HG03175 (cell line): Measurements from ENCODE around the gene GDPD3.

ENCODE experiments used
- ATAC-seq: cut with Tn5 transposase; IDR thresholded peaks from one replicate; pipeline ENCODE4 v1.9.1; 2021; ENCODE audit warnings: mild to moderate bottlenecking, moderate library complexity; ENCODE audit not compliant: unreplicated experiment

GDPD3 gene, protein sequence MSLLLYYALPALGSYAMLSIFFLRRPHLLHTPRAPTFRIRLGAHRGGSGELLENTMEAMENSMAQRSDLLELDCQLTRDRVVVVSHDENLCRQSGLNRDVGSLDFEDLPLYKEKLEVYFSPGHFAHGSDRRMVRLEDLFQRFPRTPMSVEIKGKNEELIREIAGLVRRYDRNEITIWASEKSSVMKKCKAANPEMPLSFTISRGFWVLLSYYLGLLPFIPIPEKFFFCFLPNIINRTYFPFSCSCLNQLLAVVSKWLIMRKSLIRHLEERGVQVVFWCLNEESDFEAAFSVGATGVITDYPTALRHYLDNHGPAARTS

DNA sequence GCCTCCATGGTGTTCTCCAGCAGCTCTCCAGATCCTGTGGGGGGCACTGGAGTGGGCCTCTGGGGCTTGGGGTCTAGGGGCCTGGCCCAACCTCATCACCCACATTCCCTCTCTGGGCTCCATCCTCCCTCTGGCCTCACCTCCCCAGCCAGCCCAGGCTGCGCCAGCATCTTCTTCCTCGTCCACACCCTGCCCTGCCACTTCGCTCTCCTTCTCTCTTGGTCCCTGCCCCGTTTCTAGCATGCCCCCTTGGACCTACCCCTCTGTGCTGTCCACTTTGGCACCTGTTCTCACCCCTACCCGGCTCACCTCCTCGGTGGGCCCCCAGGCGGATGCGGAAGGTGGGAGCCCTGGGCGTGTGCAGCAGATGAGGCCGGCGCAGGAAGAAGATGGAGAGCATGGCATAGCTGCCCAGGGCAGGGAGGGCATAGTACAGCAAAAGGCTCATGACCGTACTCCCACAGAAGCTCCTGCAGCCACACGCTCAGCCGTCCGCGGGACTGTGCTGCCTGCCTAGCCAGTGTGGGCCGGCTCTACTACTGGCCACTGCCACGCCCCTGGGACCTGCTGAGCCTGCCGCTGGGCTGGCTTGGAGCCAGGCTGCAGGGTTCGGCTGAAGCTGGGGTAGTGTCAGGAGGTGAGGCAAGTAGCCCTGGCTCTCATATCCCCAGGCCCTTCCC is at the start of gene GDPD3:
TSS of gene GDPD3 (minus strand) at position 507 of the 680 bp plus-strand sequence. CDS start at position 448, 59 bp downstream.
- no peak for ATAC-seq

DNA sequence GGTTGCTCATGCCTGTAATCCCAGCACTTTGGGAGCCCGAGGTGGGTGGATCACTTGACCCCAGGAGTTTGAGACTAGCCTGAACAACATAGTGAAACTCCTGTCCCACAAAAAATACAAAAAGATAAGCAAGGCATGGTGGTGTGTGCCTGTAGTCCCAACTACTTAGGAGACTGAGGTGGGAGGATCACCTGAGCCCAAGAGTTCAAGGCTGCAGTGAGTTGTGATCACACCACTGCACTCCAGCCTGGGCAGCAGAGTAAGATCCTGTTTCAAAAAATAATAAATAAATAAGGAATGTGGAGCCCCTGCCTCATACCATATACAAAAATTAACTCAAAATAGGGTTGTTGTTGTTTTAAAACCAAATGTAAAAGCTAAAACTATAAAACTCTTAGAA is 43.9 kb upstream of the GDPD3 start:
- no peak for ATAC-seq

DNA sequence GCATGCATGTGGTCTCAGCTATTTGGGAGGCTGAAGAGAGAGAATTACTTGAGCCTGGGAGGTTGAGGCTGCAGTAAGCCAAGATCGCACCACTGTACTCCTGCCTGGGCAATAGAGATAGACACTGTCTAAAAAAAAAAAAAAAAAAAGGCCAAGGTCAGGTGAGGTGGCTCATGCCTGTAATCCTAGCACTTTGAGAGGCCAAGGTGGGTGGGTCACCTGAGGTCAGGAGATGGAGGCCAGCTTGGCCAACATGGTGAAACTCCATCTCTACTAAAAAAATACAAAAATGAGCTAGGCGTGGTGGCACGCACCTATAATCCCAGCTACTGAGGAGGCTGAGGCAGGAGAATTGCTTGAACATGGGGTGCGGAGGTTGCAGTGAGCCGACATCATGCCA is 41.9 kb upstream of the GDPD3 start:
- ATAC-seq = no peak

DNA sequence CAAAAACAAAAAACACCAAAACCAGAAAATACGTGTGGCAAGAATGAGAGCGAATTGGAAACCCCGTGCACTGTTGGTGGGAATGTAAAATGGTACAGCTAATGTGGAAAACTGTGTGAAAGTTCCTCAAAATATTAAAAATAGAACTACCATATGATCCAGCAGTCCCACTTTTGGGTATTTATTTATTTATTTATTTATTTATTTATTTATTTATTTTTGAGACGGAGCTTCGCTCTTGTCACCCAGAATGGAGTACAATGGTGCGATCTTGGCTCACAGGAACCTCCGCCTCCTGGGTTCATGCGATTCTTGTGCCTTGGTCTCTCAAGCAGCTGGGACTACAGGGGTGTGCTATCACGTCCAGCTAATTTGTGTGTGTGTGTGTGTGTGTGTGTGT is 39.2 kb upstream of the GDPD3 start:
- no peak for ATAC-seq

DNA sequence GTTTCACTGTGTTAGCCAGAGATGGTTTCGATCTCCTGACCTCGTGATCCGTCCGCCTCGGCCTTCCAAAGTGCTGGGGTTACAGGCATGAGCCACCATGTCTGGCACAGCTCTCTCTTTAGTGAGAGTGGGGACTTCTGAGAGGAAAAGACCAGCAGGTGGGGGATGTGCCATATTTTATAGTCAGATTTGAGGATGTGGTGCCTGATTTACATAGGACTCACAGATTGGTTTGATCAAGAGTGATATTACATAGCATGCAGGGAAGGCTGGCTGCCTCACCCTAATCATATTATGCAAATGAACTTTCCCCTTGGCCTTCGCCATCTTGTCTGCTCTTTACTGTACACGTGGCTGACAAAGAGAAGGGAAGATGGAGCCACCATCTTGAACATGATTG is 37.8 kb upstream of the GDPD3 start:
- ATAC-seq = no peak

DNA sequence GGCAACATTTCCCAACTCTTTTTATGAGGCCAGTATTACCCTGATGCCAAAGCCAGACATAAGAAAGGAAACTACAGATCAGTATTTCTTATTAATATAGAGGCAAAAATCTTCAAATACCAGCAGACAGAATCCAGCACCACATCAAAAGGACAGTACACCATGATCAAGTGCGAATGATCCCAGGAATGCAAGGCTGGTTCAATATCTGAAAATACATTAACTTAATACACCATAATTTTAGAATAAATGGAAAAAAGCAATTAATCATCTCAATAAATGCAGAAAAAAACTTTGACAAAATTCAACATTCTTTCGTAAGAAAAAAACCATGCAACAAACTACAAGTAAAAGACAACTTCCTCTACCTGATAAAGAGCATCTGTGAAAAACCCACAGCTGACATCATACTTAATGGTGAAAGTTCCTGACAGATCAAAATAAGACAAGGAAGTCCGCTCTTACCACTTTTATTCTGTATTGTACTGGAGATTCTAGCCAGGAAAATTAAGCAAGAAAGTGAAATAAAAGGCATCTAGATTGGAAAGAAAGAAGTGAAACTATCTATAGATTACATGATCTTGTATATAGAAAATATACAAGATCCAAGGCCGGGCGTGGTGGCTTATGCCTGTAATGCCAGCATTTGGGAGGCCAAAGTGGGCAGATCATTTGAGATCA is 36.1 kb upstream of the GDPD3 start:
- ATAC-seq = no peak

DNA sequence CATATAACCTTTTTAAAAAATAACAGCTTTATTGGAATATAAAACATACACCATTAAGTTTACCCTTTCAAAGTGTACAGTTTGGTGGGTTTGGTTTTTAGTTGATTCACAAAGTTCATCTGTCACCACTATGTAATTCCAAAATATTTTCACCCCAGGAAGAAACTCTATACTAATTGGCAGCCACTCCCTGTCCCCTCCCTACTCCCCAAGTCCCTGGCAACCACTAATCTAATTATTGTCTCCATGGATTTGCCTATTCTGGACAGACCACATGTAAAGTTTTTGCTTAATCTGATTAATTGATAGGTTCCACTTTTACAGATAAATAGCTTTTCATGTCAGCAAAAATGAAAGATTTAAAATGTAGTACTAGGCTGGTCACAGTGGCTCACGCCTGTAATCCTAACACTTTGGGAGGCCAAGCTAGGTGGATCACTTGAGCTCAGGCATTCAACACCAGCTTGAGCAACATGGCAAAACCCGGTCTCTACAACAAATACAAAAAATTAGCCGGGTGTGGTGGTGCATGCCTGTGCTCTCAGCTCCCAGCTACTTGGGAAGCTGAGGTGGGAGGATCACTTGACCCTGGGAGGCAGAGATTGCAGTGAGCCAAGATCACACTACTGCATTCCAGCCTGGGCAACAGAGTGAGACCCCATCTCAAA is 34.6 kb upstream of the GDPD3 start:
- no peak for ATAC-seq

DNA sequence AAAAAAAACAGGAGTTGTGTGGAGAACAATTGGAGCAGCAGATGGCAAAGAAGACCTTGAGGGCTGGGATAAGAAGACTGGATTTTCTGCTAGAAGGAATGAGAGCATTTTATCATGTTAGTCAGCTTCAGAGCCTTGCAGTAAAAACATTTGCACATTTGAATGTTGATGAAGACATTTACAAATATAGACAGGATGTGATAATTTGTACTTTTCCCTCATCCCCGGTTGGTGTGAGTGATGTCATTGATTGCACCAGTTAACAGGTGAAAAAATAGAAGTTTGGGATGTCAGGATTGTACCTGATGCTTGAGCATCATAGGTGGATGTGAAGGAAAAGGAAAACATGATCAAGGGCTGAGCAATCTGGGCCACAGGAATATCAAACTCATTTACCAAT is 32.3 kb upstream of the GDPD3 start:
- no peak for ATAC-seq

DNA sequence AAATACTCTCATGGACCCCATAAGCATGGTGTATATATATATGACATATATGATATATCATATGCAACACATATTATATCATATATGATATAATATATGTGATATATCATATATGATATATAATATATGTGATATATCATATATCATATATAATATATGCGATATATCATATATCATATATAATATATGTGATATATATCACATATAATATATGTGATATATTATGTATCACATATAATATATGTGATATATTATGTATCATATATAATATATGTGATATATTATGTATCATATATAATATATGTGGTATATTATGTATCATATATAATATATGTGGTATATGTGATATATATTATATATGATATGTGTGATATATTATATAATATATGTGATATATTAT is 31.6 kb upstream of the GDPD3 start:
- ATAC-seq = no peak

DNA sequence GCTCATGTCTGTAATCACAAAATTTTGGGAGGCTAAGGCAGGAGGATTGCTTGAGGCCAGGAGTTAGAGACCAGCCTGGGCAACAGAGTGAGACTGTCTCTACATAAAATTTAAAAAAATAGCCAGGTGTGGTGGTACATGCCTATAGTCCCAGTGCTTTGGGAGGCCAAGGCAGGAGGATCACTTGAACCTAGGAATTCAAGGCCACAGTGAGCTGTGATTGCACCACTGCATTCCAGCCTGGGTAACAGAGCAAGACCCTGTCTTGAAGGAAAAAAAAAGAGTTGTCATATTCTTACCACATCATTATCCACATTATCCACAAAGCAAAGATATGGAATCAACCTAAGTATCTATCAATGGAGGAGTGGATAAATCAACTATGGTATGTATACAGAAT is 30.7 kb upstream of the GDPD3 start:
- no peak for ATAC-seq

DNA sequence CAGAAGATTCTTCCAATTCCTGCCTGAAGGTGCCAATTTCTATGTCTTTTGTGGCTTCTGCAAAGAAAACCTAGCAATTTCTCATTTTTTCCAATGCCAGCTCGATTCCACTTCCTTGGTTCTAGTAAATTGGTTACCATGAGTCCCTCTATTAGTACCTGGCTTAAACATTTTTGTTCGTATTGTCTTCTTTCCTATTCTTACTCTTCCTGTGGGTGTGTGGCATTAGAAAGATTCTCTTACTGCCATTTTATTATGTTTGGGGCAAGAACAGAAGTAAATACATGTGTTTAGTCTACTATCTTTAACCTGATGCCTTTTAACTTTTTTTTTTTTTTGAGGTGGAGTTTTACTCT is 30.0 kb upstream of the GDPD3 start:
- ATAC-seq = no peak

DNA sequence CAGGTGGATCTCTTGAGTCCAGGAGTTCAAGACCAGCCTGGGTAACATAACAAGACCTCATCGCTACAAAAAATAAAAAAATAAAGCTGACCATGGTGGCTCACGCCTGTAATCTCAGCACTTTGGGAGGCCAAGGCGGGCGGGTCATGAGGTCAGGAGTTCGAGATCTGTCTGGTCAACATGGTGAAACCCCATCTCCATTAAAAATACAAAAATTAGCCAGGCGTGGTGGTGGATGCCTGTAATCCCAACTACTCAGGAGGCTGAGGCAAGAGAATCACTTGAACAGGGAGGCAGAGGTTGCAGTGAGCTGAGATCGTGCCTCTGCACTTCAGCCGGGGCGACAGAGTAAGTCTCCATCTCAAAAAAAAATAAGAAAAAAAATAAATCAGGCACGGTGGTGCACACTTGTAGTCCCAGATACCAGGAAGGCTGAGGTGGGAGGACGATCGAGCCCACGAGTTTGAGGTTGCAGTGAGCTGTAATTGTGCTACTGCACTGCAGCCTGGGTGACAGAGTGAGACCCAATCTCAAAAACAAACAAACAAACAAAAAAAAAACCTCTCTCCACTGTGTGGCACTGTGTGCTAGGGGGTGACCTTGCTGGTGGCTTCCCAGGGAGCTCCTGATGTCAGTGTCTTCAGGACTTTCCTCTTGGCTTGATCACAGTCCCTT is 29.5 kb upstream of the GDPD3 start:
- ATAC-seq = no peak

DNA sequence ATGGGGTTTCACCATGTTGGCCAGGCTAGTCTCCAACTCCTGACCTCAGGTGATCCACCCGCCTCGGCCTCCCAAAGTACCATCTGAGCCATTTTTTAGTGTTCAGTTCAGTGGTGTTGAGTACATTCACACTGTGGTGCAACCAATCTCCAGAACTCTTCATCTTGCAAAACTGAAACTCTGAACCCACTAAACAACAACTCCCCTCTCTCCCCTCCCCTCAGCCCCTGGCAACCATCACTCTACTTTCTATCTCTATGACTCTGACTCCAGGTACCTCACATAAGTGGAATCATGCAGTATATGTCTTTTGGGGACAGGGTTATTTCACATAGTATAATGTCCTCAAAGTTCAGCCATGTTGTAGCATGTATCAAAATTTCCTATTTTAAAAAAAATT is 28.4 kb upstream of the GDPD3 start:
- ATAC-seq = no peak

DNA sequence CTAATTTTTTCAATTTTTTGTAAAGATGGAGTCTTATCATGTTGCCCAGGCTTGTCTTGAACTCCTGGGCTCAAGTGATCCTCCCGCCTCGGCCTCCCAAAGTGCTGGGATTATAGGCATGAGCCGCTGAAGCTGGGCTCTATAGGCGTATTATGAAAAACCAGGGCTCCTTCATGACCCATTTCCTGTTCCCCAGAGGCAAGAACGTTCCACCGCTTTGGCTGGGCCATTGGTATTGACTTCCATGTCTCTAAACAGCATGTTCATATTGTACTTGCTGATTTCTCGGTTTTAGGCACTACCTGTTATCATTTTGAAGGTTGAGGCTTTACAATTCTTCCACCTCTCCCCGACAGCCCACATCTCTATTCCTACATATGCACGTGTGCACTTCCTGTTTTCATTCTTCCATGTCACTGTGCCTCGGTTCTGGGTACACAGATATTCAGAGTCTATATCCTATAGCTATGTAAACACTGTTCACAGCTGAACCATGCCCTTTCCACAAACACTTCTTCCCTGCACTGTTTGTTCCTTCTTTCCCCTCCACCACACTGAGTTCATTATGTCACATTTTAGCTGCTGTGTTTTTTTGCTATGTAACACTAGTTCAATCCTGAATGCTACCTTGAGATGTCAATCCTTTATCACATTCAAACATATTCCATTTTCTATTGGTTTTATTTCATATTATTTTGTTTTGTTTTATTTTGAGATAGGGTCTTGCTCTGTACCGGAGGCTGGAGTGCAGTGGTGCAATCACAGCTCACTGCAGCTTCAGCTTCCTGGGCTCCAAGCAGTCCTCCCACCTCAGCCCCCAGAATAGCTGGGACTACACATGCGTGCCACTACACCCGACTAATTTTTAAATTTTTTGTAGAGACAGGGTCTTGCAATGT is 26.5 kb upstream of the GDPD3 start:
- ATAC-seq = no peak

DNA sequence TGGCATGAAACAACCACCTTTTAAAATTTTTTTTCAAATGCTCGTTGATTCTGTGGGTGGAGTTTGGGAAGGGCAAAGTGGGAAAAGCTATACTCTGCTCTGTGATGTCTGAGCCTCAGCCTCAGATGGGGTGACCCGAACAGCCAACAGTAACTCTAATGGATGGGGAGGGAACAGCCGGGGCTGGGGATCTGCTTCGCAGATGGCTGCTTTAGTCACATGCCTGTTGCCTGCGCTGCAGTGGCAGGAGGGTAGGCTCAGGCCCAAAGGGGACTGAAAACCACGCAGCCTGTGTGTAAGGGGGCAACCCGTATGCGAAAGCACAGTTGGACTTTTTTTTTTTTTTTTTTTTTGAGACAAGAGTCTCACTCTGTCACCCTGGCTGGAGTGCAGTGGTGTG is 24.6 kb upstream of the GDPD3 start:
- ATAC-seq = no peak

DNA sequence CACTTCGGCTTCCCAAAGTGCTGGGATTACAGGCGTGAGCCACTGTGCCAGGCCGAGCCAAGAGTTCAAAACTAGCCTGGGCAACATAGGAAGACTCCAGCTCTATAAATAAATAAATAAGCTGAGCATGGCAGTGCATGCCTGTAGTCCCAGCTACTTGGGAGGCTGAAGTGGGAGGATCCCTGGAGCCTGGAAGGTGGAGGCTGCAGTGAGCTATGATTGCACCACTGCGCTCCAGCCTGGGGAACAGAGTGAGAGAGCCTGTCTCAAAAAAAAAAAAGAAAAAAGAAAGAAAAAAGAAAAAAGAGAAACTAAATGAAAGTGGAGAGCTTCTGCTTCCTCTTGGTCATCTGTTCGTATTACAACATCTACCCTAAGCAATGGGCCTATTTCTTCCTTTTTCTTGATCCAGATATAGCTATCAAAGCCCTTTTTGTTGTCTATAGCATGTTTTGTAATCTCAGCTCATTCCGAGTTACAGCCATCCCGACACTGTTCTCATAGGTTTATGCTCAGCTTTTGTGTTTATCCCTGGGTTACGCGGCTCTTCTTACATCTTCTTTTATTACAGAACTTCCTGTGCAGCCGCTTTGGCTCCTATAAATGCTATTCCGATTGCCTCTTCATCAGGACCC is 23.8 kb upstream of the GDPD3 start:
- ATAC-seq = no peak

DNA sequence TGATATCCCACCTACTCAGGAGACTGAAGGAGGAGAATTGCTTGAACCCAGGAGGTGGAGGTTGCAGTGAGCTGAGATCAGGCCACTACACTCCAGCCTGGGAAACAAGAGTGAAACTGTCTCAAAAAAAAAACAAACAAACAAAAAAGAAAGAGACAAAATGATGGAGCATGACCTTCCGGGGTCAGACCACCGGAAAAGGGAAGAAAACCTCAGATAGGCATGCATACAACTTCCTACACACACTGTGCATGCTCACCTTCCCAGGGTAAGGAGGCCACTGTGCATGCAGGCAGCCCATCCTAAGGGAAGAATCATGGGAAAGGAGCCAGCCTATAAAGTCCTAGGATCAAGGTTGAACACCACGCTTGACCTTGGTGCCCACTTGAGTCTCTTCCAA is 19.3 kb upstream of the GDPD3 start:
- ATAC-seq = no peak

DNA sequence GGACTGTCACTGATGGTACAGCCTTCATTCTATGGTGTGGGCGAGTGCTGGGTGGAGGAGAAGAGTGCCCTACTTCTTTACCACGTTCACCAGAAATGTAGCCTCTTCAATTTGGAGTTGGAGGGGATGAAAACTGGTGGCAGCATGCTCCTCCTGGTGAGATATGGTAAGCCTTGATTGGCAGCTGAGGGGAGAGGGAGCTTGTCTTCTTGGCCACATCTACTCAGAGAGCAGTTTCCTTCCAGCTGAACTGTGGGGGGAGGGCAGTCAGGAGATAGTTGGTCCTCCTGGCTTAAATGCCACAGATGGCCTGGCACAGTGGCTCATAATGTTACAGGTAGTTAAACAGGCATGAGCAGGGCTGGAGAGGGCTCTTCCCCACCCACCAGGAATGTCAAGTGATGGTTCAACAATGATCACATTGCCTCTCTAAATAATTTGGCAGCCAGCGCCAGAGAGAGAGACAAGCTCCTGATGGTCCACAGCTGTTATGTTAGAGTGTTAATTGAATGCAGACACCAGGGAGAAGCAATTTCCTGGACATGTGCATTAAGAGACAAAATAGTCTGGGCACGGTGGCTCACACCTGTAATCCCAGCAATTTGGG is 18.6 kb upstream of the GDPD3 start:
- no peak for ATAC-seq

DNA sequence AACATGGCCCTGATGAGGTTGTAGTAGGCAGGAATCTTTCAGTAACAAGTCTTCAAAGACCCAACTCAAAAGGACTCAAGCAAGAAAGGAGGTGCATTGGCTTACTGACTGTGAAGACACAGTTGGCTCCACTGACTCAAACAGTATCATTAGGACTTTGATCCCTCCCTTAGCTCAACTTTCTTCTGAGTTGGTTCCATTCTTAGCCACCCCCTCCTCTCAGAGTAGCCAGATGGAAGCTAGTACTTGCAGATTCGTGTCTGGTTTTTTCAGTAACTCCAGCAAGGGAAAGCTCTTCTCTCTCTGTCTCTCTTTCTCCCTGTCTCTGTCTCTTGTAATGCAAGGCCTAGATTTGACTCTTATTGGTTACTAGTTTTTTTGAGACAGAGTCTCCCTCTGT is 14.7 kb upstream of the GDPD3 start:
- no peak for ATAC-seq
